H1 (cell line): Measurements from ENCODE around the gene LRRC55. TPM values are rescaled to one million over a fixed set of nuclear protein-coding genes. Genes with fewer than 3 reads are reported as not detected.

Experiments
- RBBP5 ChIP-seq: IDR thresholded peaks from 2 replicates; pipeline ENCODE4 v1.7.1; 2012; ENCODE audit warnings: low read depth, mild to moderate bottlenecking, inconsistent platforms, low read length, moderate library complexity, borderline replicate concordance
- SIRT6 ChIP-seq: IDR thresholded peaks from one replicate; pipeline ENCODE4 v1.7.1; 2012; ENCODE audit warnings: low read length, inconsistent platforms
- TCF12 ChIP-seq: IDR thresholded peaks from 2 replicates; pipeline ENCODE4 v1.6.1; 2011; ENCODE audit warnings: low read depth, mild to moderate bottlenecking, low read length
- polyA plus RNA-seq, 7 experiments: library from polyadenylated mRNA; depleted of rRNA in 3 of 7; stranded (reverse) in 5 of 7; unstranded in 2 of 7; fragments of >200 nt in 5 of 7; fragments of 200-250 nt in 2 of 7; gene quantifications; 1 replicate in 5 of 7; 2 replicates in 1 of 7; 4 replicates in 1 of 7; pipeline versions ENCODE4 v1.2.1 to v1.2.3, GENCODE V29; 2011 to 2013; ENCODE audit warnings: missing spikeins in 2 of 7, mixed read lengths in 2 of 7
- total RNA-seq: library from RNA; stranded (reverse); fragmentation: NEBNext Ultra II Directional; extraction: Animal tissue kit (Norgen Biotek cat#: 25700); gene quantifications from 2 replicates; pipeline ENCODE4 v1.2.1, GENCODE V29; 2021
- TF ChIP-seq, protein P1 (sequence below): fragments of 300-600 bp; sonication (generic); IDR thresholded peaks from 2 replicates; pipeline ENCODE4 v1.7.1; 2012; ENCODE audit warnings: low read length, moderate library complexity, mild to moderate bottlenecking, inconsistent platforms; ENCODE audit not compliant: insufficient replicate concordance
- TF ChIP-seq, protein P2 (sequence below): IDR thresholded peaks from 2 replicates; pipeline ENCODE4 v1.6.1; 2012; ENCODE audit warnings: inconsistent platforms

The LRRC55 gene
- total and polyA plus RNA-seq, 2 of the 8 experiments (the other 6 are each of a cell fraction or from before 2014, with no cell fraction given), result 0.62 to 1.1 TPM

DNA sequence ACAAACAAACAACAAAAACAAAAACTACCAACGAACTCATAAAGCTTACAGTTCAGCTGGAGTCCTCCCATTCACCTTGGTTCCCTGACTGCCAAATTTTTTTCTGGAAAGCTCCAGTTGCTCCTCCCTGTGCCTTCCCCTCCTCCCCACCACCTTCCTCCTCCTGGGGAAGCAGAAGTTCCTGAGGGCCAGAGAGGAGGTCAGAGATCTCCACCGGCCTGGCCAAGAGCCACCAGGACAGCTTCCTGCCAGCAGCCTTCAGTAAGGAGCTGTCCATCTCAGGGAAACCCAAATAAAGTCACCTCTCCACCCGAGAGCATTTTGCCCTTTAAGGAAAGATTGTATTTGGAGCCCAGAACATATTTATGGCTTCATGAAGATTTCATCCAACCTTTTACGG lies 35.3 kb downstream of the LRRC55 start (continued):
- TF ChIP-seq, protein P1, sequence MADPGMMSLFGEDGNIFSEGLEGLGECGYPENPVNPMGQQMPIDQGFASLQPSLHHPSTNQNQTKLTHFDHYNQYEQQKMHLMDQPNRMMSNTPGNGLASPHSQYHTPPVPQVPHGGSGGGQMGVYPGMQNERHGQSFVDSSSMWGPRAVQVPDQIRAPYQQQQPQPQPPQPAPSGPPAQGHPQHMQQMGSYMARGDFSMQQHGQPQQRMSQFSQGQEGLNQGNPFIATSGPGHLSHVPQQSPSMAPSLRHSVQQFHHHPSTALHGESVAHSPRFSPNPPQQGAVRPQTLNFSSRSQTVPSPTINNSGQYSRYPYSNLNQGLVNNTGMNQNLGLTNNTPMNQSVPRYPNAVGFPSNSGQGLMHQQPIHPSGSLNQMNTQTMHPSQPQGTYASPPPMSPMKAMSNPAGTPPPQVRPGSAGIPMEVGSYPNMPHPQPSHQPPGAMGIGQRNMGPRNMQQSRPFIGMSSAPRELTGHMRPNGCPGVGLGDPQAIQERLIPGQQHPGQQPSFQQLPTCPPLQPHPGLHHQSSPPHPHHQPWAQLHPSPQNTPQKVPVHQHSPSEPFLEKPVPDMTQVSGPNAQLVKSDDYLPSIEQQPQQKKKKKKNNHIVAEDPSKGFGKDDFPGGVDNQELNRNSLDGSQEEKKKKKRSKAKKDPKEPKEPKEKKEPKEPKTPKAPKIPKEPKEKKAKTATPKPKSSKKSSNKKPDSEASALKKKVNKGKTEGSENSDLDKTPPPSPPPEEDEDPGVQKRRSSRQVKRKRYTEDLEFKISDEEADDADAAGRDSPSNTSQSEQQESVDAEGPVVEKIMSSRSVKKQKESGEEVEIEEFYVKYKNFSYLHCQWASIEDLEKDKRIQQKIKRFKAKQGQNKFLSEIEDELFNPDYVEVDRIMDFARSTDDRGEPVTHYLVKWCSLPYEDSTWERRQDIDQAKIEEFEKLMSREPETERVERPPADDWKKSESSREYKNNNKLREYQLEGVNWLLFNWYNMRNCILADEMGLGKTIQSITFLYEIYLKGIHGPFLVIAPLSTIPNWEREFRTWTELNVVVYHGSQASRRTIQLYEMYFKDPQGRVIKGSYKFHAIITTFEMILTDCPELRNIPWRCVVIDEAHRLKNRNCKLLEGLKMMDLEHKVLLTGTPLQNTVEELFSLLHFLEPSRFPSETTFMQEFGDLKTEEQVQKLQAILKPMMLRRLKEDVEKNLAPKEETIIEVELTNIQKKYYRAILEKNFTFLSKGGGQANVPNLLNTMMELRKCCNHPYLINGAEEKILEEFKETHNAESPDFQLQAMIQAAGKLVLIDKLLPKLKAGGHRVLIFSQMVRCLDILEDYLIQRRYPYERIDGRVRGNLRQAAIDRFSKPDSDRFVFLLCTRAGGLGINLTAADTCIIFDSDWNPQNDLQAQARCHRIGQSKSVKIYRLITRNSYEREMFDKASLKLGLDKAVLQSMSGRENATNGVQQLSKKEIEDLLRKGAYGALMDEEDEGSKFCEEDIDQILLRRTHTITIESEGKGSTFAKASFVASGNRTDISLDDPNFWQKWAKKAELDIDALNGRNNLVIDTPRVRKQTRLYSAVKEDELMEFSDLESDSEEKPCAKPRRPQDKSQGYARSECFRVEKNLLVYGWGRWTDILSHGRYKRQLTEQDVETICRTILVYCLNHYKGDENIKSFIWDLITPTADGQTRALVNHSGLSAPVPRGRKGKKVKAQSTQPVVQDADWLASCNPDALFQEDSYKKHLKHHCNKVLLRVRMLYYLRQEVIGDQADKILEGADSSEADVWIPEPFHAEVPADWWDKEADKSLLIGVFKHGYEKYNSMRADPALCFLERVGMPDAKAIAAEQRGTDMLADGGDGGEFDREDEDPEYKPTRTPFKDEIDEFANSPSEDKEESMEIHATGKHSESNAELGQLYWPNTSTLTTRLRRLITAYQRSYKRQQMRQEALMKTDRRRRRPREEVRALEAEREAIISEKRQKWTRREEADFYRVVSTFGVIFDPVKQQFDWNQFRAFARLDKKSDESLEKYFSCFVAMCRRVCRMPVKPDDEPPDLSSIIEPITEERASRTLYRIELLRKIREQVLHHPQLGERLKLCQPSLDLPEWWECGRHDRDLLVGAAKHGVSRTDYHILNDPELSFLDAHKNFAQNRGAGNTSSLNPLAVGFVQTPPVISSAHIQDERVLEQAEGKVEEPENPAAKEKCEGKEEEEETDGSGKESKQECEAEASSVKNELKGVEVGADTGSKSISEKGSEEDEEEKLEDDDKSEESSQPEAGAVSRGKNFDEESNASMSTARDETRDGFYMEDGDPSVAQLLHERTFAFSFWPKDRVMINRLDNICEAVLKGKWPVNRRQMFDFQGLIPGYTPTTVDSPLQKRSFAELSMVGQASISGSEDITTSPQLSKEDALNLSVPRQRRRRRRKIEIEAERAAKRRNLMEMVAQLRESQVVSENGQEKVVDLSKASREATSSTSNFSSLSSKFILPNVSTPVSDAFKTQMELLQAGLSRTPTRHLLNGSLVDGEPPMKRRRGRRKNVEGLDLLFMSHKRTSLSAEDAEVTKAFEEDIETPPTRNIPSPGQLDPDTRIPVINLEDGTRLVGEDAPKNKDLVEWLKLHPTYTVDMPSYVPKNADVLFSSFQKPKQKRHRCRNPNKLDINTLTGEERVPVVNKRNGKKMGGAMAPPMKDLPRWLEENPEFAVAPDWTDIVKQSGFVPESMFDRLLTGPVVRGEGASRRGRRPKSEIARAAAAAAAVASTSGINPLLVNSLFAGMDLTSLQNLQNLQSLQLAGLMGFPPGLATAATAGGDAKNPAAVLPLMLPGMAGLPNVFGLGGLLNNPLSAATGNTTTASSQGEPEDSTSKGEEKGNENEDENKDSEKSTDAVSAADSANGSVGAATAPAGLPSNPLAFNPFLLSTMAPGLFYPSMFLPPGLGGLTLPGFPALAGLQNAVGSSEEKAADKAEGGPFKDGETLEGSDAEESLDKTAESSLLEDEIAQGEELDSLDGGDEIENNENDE, result no peak
- TF ChIP-seq RBBP5, result no peak
- TF ChIP-seq, protein P2, sequence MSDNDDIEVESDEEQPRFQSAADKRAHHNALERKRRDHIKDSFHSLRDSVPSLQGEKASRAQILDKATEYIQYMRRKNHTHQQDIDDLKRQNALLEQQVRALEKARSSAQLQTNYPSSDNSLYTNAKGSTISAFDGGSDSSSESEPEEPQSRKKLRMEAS, result no peak
- TF ChIP-seq TCF12, result no peak
- no peak for TF ChIP-seq SIRT6
